K562 (cell line): ENCODE data around the gene AHNAK. TPM values are rescaled to one million over a fixed set of nuclear protein-coding genes. Genes with fewer than 3 reads are reported as not detected.
A peak's percentile ranks its signal among the peaks of the same experiment; 100 is the strongest.

Experiments used
- ATAC-seq: fragments of 200-7000 bp; cut with Tn5 transposase; 3 replicates; pipeline ENCODE4 v1.9.1; 2020; ENCODE audit warnings: moderate library complexity
- BruUV-seq: library from RNA; stranded (reverse); fragments of 400-500 nt; replicated peaks from 2 replicates; lab custom pipeline; 2021; lab: Mats Ljungman, UMichigan
- CTCF ChIA-PET: fragments of 300-600 bp; formaldehyde crosslinking; extraction: SDS; loops from one replicate; lab custom pipeline; 2021; ENCODE audit warnings: low intra/inter-chr PET ratio; lab: Yijun Ruan, JAX
- POLR2A ChIA-PET: fragments of 300-600, 350-650 bp; sonication (Branson Sonifier 250); formaldehyde crosslinking; extraction: SDS; loops from one replicate; lab custom pipeline; 2021; ENCODE audit warnings: antibody characterized with exemption, inconsistent platforms; lab: Yijun Ruan, JAX
- DNase-seq, 4 experiments: peaks; one replicate each; pipeline versions ENCODE4 v3.0.0 to v3.0.0-alpha.2; 2011 to 2018; ENCODE audit warnings: low spot score in 3 of 4, mixed read lengths in 3 of 4; ENCODE audit errors: extremely low read depth in 1 of 4
- FAIRE-seq: peaks from 2 replicates; lab custom pipeline; 2011; peaks lifted over from hg19 to GRCh38; lab: Jason Lieb, UNC
- H2AFZ ChIP-seq: 2 replicates; pipeline ENCODE4 v1.6.0; 2011; ENCODE audit warnings: low read depth, low read length, control low read depth, inconsistent platforms
- H3K27ac ChIP-seq: fragments of 200-600 bp; 3 replicates; pipeline ENCODE4 v1.8.0; 2011; ENCODE audit warnings: low read depth, mild to moderate bottlenecking, control low read depth, inconsistent platforms, low read length, moderate library complexity, mixed read lengths; ENCODE audit errors: extremely low read depth
- H3K27me3 ChIP-seq, 2 experiments: fragments of 300-600 bp in 1 of 2; 2 replicates in 1 of 2; 3 replicates in 1 of 2; pipeline versions ENCODE4 v1.6.0 to v1.8.0; 2011; ENCODE audit warnings: inconsistent platforms in 2 of 2, low read length in 2 of 2, mild to moderate bottlenecking in 1 of 2, mixed read lengths in 1 of 2, moderate library complexity in 1 of 2; ENCODE audit not compliant: control insufficient read depth in 2 of 2, insufficient read depth in 2 of 2
- H3K36me3 ChIP-seq: fragments of 300-600 bp; 3 replicates; pipeline ENCODE4 v1.8.0; 2011; ENCODE audit warnings: mild to moderate bottlenecking, low read length, inconsistent platforms; ENCODE audit not compliant: control insufficient read depth, insufficient read depth
- H3K4me1 ChIP-seq, 2 experiments: fragments of 200-600 bp in 1 of 2; replicated peaks in 1 of 2; 2 replicates in 1 of 2; 3 replicates in 1 of 2; pipeline versions ENCODE4 v1.5.1 to v1.8.0; 2011; ENCODE audit warnings: inconsistent platforms in 2 of 2, low read length in 2 of 2, mild to moderate bottlenecking in 1 of 2, mixed read lengths in 1 of 2, moderate library complexity in 1 of 2; ENCODE audit not compliant: control insufficient read depth in 2 of 2, insufficient read depth in 2 of 2
- H3K4me2 ChIP-seq: 2 replicates; pipeline ENCODE4 v1.6.1; 2011; ENCODE audit warnings: low read length, control low read depth, inconsistent platforms, mixed read lengths; ENCODE audit not compliant: insufficient read depth
- H3K4me3 ChIP-seq: fragments of 200-600 bp; sonication (generic), shearing (Covaris generic); 2 replicates; pipeline ENCODE4 v1.5.1; 2016; ENCODE audit warnings: control low read depth, inconsistent platforms
- H3K79me2 ChIP-seq: fragments of 200-600 bp; 3 replicates; pipeline ENCODE4 v1.8.0; 2011; ENCODE audit warnings: low read length, inconsistent platforms; ENCODE audit not compliant: control insufficient read depth, insufficient read depth
- H3K9ac ChIP-seq, 2 experiments: 2 replicates each; pipeline versions ENCODE4 v1.6.0 to v1.6.1; 2011; ENCODE audit warnings: low read depth in 2 of 2, low read length in 2 of 2, control low read depth in 1 of 2, inconsistent platforms in 1 of 2, mild to moderate bottlenecking in 1 of 2, mixed read lengths in 1 of 2; ENCODE audit not compliant: insufficient read depth in 1 of 2
- H3K9me1 ChIP-seq: one replicate; pipeline ENCODE4 v1.6.0; 2011; ENCODE audit warnings: inconsistent platforms, mild to moderate bottlenecking, low read length, moderate library complexity; ENCODE audit not compliant: control insufficient read depth, insufficient read depth
- H3K9me3 ChIP-seq: replicated peaks from 2 replicates; pipeline ENCODE4 v1.5.1; 2011; ENCODE audit warnings: low read depth, low read length, inconsistent platforms; ENCODE audit not compliant: control insufficient read depth, insufficient read depth
- H4K20me1 ChIP-seq: replicated peaks from 2 replicates; pipeline ENCODE4 v1.6.1; 2011; ENCODE audit warnings: low read length, inconsistent platforms, mixed read lengths; ENCODE audit not compliant: control insufficient read depth, insufficient read depth
- CBX3 ChIP-seq, 2 experiments: IDR thresholded peaks; 1 replicate in 1 of 2; 2 replicates in 1 of 2; pipeline ENCODE4 v1.6.1; 2012; ENCODE audit warnings: inconsistent platforms in 2 of 2, low read length in 2 of 2, borderline replicate concordance in 1 of 2, control low read depth in 1 of 2
- GABPB1 ChIP-seq: sonication (generic); formaldehyde crosslinking; IDR thresholded peaks from 2 replicates; pipeline ENCODE4 v1.8.0; 2022; ENCODE audit warnings: mild to moderate bottlenecking, missing genetic modification reagents
- NFE2 ChIP-seq: IDR thresholded peaks from 2 replicates; pipeline ENCODE4 v1.6.1; 2014; ENCODE audit warnings: antibody characterized with exemption, low read depth
- NRF1 ChIP-seq, 2 experiments: fragments of 450-650 bp; IDR thresholded peaks in 1 of 2; conservative IDR thresholded peaks in 1 of 2; 2 replicates each; pipeline ENCODE4 v1.6.1; 2014; ENCODE audit warnings: mild to moderate bottlenecking in 2 of 2
- OTX1 ChIP-seq: fragments of 450-650 bp; formaldehyde crosslinking; IDR thresholded peaks from 2 replicates; pipeline ENCODE4 v1.4.0; 2022; ENCODE audit warnings: mild to moderate bottlenecking
- ZNF165 ChIP-seq: fragments of 250-450 bp; sonication (Bioruptor Pico); IDR thresholded peaks from 2 replicates; pipeline ENCODE4 v1.4.0; 2020; ENCODE audit warnings: borderline replicate concordance
- WGBS: fragments of 100-300 bp; shearing (Covaris generic); methylation state at CpG from one replicate; pipeline ENCODE4 v1.1.6; 2016; ENCODE audit warnings: low coverage, mixed read lengths; ENCODE audit not compliant: insufficient coverage; ENCODE audit errors: missing lambda C conversion rate; 5-methylcytosine and 5-hydroxymethylcytosine counted together
- in situ Hi-C: fragments of 300-500 bp; cut with MboI; formaldehyde crosslinking; loops from 4 replicates; pipeline ENCODE4 v1.15.0; 2018; ENCODE audit warnings: inconsistent platforms, mixed read lengths
- intact Hi-C: fragments of 100-400 bp; cut with micrococcal nuclease; formaldehyde crosslinking; loops from 2 replicates; pipeline ENCODE4 v1.14.2; 2022
- polyA plus RNA-seq, 8 experiments: library from polyadenylated mRNA; depleted of rRNA in 4 of 8; stranded (reverse) in 5 of 8; unstranded in 3 of 8; fragments of >200 nt; fragmentation: Nextera tagmentation in 2 of 8; fragmentation: Illumina TruSeq in 1 of 8; extraction: Ambion mirVana in 2 of 8; extraction: Trizol in 1 of 8; gene quantifications; 2 replicates each; pipeline versions ENCODE4 v1.2.1 to v1.2.3, GENCODE V29; 2011 to 2014; ENCODE audit warnings: inconsistent platforms in 1 of 8, missing spikeins in 1 of 8
- total RNA-seq, 7 experiments: library from RNA; depleted of rRNA in 6 of 7; stranded (reverse); fragments of >200 nt in 6 of 7; fragmentation: Illumina TruSeq in 2 of 7; extraction: Trizol in 2 of 7; gene quantifications; 2 replicates each; pipeline versions ENCODE4 v1.2.1 to v1.2.3, GENCODE V29; 2011 to 2021; ENCODE audit warnings: low replicate concordance in 1 of 7
- TF ChIP-seq, protein P1 (sequence below): fragments of 450-650 bp; IDR thresholded peaks from 2 replicates; pipeline ENCODE4 v1.6.1; 2014; ENCODE audit warnings: low read depth, mild to moderate bottlenecking, moderate library complexity, borderline replicate concordance
- TF ChIP-seq, protein P2 (sequence below): sonication (generic); formaldehyde crosslinking; IDR thresholded peaks from 2 replicates; pipeline ENCODE4 v1.8.0; 2022; ENCODE audit warnings: mild to moderate bottlenecking, missing genetic modification reagents
- TF ChIP-seq, protein P3 (sequence below): sonication (generic); IDR thresholded peaks from 2 replicates; pipeline ENCODE4 v1.6.1; 2016
- TF ChIP-seq, protein P4 (sequence below): conservative IDR thresholded peaks from 2 replicates; pipeline ENCODE4 v1.6.1; 2011; ENCODE audit warnings: low read depth, mild to moderate bottlenecking, low read length; ENCODE audit not compliant: control insufficient read depth

AHNAK gene
- total and polyA plus RNA-seq, 9 of the 15 experiments (the other 6 are each of a cell fraction or from before 2014, with no cell fraction given): 1.5 to 89.7 (median 45.0) TPM

DNA sequence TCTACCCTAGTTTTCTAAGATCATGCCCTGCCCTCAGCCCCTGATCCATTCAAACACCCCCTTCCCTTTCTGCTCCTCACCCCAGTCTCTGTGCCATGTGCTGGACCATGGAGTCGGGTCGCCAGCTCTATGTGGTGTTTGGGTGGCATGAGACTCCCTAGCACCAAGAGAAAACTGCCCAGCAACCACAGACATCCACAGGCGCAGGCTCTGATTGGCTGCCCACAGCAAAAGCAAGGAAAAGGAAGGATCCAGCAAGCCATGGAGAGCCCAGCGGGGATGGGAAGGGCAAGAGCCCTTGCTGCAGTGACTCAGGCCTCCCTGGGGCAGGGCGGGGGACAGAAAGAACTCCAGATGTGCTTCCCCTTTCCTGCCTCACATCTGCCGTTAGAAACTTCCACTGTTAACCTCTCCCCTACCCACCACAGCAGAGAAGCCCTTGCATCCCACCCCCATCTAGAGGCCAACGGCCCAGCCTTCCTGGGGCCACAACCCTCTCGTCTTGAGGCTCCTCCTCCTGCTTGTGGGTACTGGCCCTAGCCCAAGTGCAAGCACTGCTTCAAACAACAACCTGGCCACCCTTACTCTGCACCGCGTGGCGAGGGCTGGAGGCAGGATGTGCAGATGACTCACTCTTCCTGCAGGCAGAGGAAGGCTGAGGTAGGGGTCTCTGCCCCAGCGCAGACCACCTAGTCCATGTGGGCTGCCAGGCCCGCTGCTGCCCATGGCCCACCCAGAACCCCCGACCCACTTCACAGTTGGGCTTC, 9.7 kb upstream of the AHNAK start:
- H3K4me2 ChIP-seq: peak overlapping the region; percentile 44; the same call in 1 of the 2 replicates
- peak overlapping the region; percentile 13 to 81; a peak in 3 of 4 replicates for H3K9ac ChIP-seq
- in situ Hi-C loops: loop anchor here (5.0 to 10.0 kb wide), 2 partner anchors 134 to 161 kb away; no protein-coding TSS in a partner anchor
- H3K27ac ChIP-seq: peak overlapping the region; percentile 73
- H4K20me1 ChIP-seq: no peaks in the 10 kb centered on the region; the same call in 1 of the 2 replicates
- BruUV-seq: no TSS peak
- no peaks in the 10 kb centered on the region for H3K9me3 ChIP-seq
- no peak overlapping the region; the same call in 1 of the 2 replicates for H2AFZ ChIP-seq
- POLR2A ChIA-PET: interaction anchor here (0.6 to 2.9 kb wide), 11 partner anchors 9 to 285 kb away, joined by 3 to 17 read pairs (median 3); partner anchors contain the start of genes AHNAK and EEF1G
- WGBS: 22% methylated on average over 10 of the region's 14 CpGs
- no peaks in the 10 kb centered on the region for H3K9me1 ChIP-seq
- FAIRE-seq (peak; percentile 72), ATAC-seq (peak; percentile 54), DNase-seq (peak; percentile 56 to 79 (median 69))
- H3K4me3 ChIP-seq: no peak overlapping the region
- intact Hi-C loops: no loop called here
- no peaks in the 10 kb centered on the region for H3K27me3 ChIP-seq
- peaks cover 49% of the 10 kb centered on the region for H3K36me3 ChIP-seq
- peaks cover 12% of the 10 kb centered on the region; the same call in 2 of the 3 replicates for H3K79me2 ChIP-seq
- H3K4me1 ChIP-seq: peaks cover 65 to 72% of the 10 kb centered on the region in 2 experiments
- CTCF ChIA-PET: interaction anchor here (0.6 to 1.9 kb wide), 2 partner anchors 162 to 163 kb away, joined by 4 read pairs; no protein-coding TSS in a partner anchor
- TF ChIP-seq, protein P1, sequence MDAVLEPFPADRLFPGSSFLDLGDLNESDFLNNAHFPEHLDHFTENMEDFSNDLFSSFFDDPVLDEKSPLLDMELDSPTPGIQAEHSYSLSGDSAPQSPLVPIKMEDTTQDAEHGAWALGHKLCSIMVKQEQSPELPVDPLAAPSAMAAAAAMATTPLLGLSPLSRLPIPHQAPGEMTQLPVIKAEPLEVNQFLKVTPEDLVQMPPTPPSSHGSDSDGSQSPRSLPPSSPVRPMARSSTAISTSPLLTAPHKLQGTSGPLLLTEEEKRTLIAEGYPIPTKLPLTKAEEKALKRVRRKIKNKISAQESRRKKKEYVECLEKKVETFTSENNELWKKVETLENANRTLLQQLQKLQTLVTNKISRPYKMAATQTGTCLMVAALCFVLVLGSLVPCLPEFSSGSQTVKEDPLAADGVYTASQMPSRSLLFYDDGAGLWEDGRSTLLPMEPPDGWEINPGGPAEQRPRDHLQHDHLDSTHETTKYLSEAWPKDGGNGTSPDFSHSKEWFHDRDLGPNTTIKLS: peak; percentile 54
- TF ChIP-seq, protein P2, sequence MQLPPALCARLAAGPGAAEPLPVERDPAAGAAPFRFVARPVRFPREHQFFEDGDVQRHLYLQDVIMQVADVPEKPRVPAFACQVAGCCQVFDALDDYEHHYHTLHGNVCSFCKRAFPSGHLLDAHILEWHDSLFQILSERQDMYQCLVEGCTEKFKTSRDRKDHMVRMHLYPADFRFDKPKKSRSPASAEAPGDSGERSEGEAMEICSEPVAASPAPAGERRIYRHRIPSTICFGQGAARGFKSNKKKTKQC: no peak; the same call in 1 of the 2 replicates
- TF ChIP-seq ZNF165 (CRISPR knock-in tag): 0 out of 2 replicates have a peak, but pooled peaks have one; percentile 47
- TF ChIP-seq GABPB1: no peak
- TF ChIP-seq, protein P3, sequence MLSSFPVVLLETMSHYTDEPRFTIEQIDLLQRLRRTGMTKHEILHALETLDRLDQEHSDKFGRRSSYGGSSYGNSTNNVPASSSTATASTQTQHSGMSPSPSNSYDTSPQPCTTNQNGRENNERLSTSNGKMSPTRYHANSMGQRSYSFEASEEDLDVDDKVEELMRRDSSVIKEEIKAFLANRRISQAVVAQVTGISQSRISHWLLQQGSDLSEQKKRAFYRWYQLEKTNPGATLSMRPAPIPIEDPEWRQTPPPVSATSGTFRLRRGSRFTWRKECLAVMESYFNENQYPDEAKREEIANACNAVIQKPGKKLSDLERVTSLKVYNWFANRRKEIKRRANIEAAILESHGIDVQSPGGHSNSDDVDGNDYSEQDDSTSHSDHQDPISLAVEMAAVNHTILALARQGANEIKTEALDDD: peak; percentile 25; the same call in 1 of the 2 replicates
- TF ChIP-seq, protein P4, sequence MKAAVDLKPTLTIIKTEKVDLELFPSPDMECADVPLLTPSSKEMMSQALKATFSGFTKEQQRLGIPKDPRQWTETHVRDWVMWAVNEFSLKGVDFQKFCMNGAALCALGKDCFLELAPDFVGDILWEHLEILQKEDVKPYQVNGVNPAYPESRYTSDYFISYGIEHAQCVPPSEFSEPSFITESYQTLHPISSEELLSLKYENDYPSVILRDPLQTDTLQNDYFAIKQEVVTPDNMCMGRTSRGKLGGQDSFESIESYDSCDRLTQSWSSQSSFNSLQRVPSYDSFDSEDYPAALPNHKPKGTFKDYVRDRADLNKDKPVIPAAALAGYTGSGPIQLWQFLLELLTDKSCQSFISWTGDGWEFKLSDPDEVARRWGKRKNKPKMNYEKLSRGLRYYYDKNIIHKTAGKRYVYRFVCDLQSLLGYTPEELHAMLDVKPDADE: no peak
- TF ChIP-seq CBX3 (IDR thresholded peaks at IDR 0.05; ENCODE audit: borderline replicate concordance in 1 of 2, low read length in 2 of 2): no peak
- TF ChIP-seq NFE2: peak; percentile 85
- peak; percentile 59 to 68 for TF ChIP-seq NRF1 (conservative IDR thresholded peaks at IDR 0.05 in 1 of 2, IDR thresholded peaks at IDR 0.05 in 1 of 2)
- peak; percentile 50; the same call in 1 of the 2 replicates for TF ChIP-seq OTX1
